Stimulated activated CD4-positive, alpha-beta T cell treated with anti-CD3 and anti-CD28 coated beads, Interleukin-2, amount 100 ng/mL, for 4 hours (primary cell): ENCODE results near the gene CAP2.
"Not testable (repeated sequence)": the region's sequence is repeated elsewhere in the genome, so short reads cannot be mapped to it uniquely, and the experiment has no call there.

Experiments used
- DNase-seq: peaks from one replicate; pipeline ENCODE4 v3.0.0-alpha.2; 2020; ENCODE audit warnings: low read depth

Gene CAP2

GRCh38 chr6:17501982-17502704 lies 108.7 kb downstream of the CAP2 start:
- no peak for DNase-seq

GRCh38 chr6:17503051-17503450 lies 109.7 kb downstream of the CAP2 start:
- no peak for DNase-seq

GRCh38 chr6:17504005-17504404 lies 110.6 kb downstream of the CAP2 start:
- no peak for DNase-seq

GRCh38 chr6:17505062-17505476 lies 111.7 kb downstream of the CAP2 start:
- no peak for DNase-seq

GRCh38 chr6:17505767-17506280 lies 112.4 kb downstream of the CAP2 start:
- DNase-seq = no peak

- DNase-seq = no peak
Measured at GRCh38 chr6:17506531-17506930, 113.1 kb downstream of the CAP2 start.

GRCh38 chr6:17506962-17507361 lies 113.6 kb downstream of the CAP2 start:
- DNase-seq = no peak

GRCh38 chr6:17511084-17511483 lies 117.7 kb downstream of the CAP2 start:
- no peak for DNase-seq

- DNase-seq = no peak
Measured at GRCh38 chr6:17511580-17511979, 118.2 kb downstream of the CAP2 start.

- DNase-seq = no peak
Measured at GRCh38 chr6:17519120-17519519, 125.7 kb downstream of the CAP2 start.

GRCh38 chr6:17525637-17526036 lies 132.2 kb downstream of the CAP2 start:
- DNase-seq = no peak

GRCh38 chr6:17527076-17527475 lies 133.7 kb downstream of the CAP2 start:
- DNase-seq = no peak

- no peak for DNase-seq
Measured at GRCh38 chr6:17530321-17530835, 137.0 kb downstream of the CAP2 start.

- no peak for DNase-seq
Measured at GRCh38 chr6:17536586-17536985, 143.2 kb downstream of the CAP2 start.

- no peak for DNase-seq
Measured at GRCh38 chr6:17542243-17542642, 148.8 kb downstream of the CAP2 start.

- not testable (repeated sequence) for DNase-seq
Measured at GRCh38 chr6:17545681-17546080, 152.3 kb downstream of the CAP2 start.

- no peak for DNase-seq
Measured at GRCh38 chr6:17551383-17551958, 158.1 kb downstream of the CAP2 start.

GRCh38 chr6:17552861-17553260 lies 159.5 kb downstream of the CAP2 start:
- DNase-seq = no peak

GRCh38 chr6:17556014-17556413 lies 162.6 kb downstream of the CAP2 start:
- DNase-seq = no peak

GRCh38 chr6:17562636-17563035 lies 169.2 kb downstream of the CAP2 start:
- DNase-seq = no peak

GRCh38 chr6:17565399-17565798 lies 172.0 kb downstream of the CAP2 start:
- DNase-seq = no peak

GRCh38 chr6:17574866-17575560 lies 181.6 kb downstream of the CAP2 start:
- no peak for DNase-seq

- no peak for DNase-seq
Measured at GRCh38 chr6:17577059-17577458, 183.7 kb downstream of the CAP2 start.
